Muscle of back (tissue), 11 donors: Measurements from ENCODE around the gene MPPED1. TPM values are rescaled to one million over a fixed set of nuclear protein-coding genes. Genes with fewer than 3 reads are reported as not detected.

Experiments
- DNase-seq, 3 donors: peaks; one replicate each; pipeline versions ENCODE4 v3.0.0 to v3.0.0-alpha.2; 2013
- polyA plus RNA-seq, 10 donors: library from polyadenylated mRNA; unstranded; fragments of 120-200 nt; gene quantifications; one replicate each; pipeline ENCODE4 v1.2.1, GENCODE V29; 2013; ENCODE audit not compliant: insufficient read length in 10 of 10

Gene MPPED1
- polyA plus RNA-seq, 10 donors = 0.27 to 4.8 (median 0.45) TPM

GRCh38 chr22:43541022-43541421 lies 129.2 kb downstream of the MPPED1 start:
- no peak for DNase-seq

DNA sequence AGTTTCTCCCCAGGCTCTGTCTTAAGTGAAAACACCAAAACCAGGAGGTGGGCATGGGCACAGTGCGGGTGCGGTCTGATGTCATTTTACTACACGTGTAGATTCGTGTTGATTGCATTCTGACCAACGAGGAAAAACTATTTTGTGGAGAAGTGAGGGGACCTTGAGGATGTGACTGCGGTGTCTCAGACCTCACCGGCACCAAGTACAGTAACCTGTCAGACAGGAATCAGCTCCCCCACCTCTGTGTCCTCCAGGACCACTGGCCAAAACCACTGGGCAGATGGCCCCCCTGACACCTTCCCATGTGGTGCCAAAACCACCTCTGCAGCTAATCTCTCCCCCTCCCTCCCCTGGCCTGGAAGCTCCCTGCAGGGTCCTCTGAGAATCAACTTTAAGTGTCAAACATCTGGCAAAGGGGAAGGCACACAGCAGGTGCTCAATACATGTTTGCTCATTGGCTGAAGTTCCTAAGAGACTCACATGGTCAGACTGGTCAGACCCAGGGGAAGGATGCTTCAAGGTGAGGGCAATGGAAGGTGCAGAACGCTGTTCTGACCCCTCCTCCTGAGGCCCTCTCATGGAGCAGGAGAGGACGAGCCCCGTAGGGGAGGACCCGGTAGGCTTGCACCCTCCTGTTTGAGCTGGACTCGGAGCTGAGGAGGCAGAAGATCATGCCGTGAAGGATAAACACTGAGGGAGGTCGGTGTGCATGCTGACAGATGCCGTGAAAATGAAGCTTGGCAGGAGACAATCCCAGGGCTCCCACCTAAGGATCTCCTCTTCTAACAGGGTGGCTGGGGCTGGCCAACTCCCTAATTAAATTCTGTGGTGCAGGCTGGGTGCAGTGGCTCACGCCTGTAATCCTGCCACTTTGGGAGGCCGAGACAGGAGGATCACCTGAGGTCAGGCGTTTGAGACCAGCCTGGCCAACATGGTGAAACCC lies 129.9 kb downstream of the MPPED1 start:
- DNase-seq = no peak

DNA sequence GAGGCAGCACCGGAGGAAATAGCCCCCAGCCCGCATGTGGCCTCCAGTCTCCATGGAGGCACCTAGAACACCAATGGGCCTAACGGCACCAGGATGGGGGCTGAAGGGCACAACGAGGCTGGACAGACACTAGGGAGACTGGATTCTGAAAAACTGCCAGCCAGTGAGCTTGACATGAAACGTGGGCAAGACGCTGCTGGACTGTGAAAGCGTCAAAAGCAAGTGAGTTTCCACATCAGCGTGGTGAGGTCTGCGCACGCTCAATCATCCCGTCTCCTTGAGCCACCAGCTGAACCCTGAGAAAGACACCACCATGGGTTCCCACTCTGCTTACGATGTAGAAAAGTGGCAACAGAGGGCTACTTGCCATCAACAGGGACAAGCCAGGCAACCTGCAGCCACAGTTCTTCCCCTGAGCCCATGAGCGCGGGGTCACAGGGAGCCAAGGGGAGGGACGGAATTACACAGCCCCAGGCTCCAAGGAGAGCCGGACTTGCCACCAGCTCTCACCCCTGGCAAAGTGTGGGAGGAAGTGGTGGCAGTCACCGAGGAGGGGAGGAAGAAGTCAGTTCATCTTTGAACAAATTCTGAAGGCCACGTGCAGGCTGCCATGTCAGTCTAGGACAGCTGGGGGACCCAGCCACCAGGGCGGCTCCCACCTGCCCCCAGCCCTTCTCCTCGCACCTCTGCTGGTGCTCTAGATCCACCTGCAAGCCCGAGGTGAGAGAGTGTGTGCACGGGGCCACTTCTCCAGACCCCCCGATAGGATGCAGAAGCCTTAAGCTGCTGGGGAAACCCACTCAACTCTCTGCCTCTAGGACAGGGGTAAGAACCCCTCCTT lies 131.1 kb downstream of the MPPED1 start:
- no peak for DNase-seq

GRCh38 chr22:43543522-43544288 lies 131.9 kb downstream of the MPPED1 start:
- no peak for DNase-seq

GRCh38 chr22:43544289-43544673 lies 132.5 kb downstream of the MPPED1 start:
- DNase-seq = no peak

DNA sequence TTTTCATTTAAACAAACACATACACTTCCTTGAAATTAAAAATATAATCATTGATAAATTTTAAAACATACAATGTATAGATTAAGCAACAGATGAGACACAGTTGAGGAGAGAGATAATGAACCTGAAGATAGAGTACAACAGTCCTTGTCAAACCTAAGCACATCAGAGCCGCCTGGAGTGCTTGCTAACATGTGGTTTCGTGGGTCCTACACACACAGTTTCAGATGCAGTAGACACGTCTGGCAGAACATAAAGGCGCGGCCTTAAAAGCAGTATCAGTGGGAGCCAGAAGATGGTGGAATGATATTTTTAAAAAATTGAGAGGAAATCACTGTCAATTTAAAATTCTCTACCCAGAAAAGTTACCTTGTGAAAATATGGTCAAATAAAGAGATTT lies 134.4 kb downstream of the MPPED1 start:
- DNase-seq = no peak

DNA sequence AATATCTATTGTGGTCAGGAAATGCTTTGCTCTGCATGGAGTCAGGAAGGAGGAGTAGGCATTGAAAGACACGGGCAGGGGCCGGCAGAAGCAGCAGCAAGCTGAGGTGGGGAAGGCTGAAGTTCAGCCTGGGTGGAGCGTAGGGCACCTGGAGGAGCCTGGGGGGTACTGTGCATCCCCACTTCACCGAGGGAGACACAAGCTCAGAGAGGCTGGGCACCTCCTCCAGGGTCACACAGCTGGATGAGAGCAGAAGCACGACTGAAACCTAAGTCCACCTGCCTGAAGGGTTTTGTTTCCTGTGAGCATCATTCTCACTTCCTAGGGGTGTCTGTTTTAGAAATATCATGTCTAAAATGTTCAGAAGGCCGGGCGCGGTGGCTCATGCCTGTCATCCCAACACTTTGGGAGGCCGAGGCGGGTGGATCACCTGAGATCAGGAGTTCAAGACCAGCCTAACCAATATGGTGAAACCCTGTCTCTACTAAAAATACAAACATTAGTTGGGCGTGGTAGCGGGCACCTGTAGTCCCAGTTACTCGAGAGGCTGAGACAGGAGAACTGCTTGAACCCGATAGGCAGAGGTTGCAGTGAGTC lies 138.3 kb downstream of the MPPED1 start:
- no peak for DNase-seq

DNA sequence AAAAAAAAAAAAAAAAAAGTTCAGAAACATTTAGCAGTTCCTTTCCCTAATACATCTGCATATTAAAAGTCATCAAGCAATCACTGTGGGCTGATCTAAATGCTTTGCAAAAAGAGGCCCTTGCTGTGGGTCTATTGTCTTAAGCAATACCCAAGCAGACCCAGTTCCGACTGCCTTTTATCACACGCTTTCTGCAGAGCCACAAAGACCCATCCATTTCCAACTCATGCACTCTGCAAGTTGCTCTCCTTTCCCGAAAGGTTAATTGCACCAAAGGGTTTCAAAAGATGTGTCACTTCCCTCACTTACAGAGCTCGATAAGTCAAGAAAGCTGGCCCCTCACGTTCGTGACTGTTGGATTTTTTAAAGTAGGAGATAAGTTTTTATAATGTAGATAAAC lies 138.9 kb downstream of the MPPED1 start:
- DNase-seq = no peak

DNA sequence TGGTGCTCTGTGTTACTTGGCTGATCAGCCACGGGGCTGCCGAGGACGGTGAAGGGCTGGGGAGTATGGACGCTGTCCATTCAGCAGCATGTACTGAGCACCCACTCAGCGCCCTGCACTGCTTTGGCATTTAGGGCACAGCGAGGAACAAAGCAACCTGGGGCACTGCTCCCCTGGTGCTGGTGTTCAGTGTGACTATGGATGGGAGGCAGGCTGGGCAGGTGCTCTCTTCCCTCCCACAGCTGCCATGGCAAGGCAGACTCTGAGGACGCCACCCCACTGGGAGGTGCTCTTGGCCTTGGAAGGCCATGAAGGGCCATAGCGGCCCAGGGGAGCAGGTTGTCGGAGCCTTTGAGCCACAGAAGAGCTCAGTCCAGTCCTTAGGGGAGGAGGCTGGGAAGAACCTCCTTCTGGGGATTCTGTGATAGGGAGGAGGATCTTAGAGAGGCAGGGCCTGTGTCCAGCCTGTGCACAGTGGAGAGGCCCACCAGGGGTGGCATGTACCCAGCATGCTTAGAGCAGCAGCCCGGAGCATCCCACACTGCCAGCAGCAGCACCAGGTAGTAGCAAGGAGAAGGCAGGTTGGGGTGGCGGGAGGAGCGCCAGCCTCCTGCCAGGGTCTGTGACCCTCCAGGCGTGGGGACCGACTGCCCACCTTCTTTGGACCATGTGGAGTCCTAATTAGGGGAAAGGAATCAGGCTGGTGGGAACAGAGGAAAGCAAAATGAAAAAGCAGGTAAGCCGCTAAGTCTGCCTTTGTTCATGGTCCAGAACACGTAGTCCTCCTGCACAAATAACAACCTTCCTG lies 141.8 kb downstream of the MPPED1 start:
- no peak for DNase-seq

DNA sequence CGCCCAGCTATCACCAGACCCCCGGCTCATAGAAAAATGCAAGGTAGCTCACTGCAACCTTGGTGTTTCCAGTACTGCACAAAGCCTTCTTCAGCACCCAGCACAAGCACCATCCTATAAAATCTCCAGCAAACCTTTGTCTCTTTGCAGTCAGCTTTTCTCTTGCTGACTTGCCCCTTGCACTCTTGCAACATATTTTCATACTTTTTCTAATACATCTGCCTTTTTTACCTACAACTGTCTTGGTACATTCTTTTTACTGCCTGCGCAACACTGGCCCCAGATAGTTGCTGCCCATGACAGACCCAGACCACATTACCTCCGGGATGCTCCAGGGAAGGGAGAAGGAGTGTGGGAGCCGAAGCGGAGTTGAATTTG lies 142.4 kb downstream of the MPPED1 start:
- no peak for DNase-seq

- no peak for DNase-seq
These were observed 143.0 kb downstream of the MPPED1 start for GRCh38 chr22:43554694-43555365.

- DNase-seq = no peak
These were observed 144.0 kb downstream of the MPPED1 start for GRCh38 chr22:43555561-43556515.

Other genes starting within 250 kb of the MPPED1 start
- 10 to 100 TPM; 11.6 to 19.1 (median 13.6) TPM for gene TTLL12, start 224.9 kb upstream of the MPPED1 start, polyA plus RNA-seq
- gene SCUBE1, start 68.6 kb upstream of the MPPED1 start, polyA plus RNA-seq = 1 to 10 TPM in 2 of 10 donors, under 1 TPM in 8; 0.20 to 1.1 (median 0.49) TPM